GDM1 (cell line): Measurements from ENCODE around the gene ZNF865.

Experiments
- DNase-seq: peaks from one replicate; lab custom pipeline; 2025; lab: John Stamatoyannopoulos, UW

The ZNF865 gene

DNA sequence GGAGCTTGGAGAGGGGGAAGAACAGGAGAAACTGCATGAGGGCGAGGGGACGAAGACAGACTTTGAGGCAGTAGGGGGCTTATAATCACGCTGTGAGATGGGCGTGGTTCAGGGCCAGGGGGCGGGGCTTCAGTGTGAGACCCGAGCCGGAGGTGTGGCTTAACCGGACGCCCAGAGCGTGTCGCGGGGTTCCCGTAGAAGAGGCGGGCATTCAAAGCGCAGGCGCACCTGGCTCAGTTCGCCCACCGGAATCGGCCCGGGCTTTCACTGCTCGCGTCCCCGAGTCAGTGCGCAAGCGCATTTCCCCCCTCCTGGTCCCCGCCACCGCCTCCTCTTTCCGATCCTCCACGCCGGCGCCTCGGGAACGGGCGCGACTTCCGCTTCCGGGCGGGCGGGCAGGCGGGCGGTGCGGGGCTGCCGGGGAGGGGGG is 225 bp upstream of the ZNF865 start:
- DNase-seq = peak; percentile 97

DNA sequence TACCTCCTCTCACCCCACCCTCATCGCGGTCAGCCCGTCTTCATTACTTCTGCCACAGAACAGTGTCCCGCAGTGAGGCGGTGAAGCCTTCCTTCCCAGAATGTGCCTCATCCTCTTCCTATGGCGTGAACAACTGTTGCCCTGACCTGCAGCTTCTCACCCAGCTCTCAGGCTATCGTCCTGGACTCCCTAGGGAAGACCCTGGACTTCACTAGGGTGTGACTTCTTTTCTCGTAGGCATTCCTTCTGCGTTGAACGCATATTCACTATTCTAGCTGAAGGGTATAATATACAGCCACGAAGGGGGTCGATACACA is 982 bp downstream of the ZNF865 start:
- DNase-seq = no peak

DNA sequence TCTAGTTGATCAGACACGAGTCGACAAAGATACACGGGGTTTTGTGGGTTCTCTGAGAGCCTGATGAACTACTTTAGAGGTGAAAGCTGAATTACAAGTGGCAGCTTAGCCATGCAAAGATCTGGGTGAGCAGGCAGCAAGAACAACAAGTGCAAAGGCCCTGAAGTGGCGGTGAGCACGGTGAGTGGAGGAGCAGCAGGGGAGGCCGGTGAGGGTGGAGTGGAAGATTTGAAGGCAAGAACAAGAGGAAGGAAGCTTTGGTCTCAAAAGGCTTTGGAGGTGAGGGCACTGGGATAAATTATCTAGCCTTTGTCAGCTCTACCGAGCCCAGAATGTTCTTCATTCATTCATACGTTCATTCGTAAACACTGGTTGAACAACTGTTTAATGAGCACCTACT is 1.4 kb downstream of the ZNF865 start:
- no peak for DNase-seq

DNA sequence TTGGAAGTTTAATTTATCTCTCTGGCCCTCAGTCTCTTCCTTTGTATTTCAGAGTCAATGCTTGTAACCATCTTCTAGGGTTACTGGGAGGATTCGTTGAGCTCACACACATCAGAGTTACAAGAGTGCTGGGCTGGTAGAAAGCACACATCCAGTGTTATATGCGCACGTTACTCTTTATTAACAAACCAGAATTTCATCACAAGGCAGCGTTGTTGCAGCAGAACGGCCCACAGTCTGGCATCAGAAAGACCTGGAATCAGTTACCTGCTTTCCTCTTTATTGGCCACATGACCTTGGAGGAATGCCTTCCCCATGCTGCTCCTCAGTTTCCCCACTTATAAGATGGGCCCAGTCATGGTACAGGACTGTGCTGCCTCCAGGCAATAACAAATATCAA is 3.9 kb downstream of the ZNF865 start:
- DNase-seq = no peak

DNA sequence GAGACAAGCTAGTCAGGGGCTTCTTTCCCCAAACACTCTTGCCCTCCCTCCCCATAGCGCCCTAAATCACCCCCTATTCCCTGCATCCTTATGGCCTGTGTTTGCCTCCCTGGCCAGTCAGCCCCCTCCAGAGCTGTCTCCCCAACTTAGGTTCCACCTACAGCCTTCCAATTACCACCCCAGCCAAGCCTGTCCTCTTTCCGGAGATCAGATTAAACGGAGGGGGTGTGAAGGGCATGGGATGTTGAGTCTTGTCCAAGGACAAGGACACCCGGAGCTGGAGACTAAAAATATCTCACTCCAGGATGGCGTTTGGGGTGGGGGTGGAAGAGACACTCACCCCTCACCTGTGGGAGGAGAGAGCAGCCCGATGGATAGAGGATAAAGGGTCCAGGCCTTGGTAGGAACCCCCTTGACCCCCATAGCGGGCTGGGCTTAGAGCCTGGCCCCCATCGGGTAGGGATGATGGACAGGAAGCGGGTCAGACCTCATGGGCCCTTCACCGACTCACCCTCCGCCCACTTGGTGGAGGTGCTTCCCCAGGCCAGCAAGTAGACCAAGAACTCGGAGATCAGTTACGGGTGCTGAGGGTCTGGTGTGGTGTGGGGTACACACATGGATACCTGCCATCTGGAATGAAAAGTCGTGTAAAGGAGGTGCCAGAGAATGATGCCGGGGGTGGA is 6.0 kb downstream of the ZNF865 start:
- no peak for DNase-seq

DNA sequence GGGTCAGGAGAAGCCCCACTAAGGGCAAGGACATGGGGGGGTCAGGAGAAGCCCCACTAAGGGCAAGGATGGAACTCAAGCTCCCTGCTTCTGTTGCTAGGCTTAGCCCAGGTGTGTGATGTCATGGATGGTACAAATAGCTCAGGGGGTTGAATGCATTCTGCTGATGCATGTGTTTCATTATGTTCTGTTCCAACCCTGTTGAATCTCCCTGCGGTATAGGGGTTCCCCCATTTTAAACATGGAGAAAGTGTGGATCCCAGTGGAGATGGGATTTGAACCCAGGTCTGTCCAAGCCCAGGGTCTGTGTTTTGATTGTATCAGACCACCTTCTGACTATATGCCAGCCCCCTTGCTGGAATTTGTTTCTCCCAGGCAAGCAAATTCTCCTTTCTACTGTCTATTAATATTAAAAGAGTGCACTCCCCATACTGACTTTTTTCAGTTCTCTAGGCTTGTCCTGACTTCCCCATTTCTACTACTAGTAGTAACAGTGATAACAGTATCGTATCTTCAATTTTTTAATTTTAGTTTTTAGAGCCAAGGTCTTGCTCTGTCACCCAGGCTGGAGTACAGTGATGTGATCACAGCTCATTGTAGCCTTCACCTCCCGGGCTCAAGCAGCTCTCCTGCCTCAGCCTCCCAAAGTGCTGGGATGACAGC is 6.7 kb downstream of the ZNF865 start:
- no peak for DNase-seq

DNA sequence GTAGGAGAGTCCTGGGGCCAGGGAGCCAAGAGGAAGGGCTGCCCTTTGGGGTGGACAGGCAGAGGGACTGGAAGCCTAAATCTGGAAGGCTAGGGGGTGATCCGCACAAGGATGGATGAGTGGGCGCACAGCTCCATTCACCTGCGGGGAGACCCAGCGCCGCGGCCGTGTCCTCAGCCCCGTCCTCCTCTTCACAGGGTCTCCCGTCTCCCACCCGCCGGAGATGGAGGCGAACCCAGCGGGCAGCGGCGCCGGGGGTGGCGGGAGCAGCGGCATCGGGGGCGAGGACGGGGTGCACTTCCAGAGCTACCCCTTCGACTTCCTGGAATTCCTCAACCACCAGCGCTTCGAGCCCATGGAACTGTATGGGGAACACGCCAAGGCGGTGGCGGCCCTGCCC is 7.9 kb downstream of the ZNF865 start:
- DNase-seq = no peak

DNA sequence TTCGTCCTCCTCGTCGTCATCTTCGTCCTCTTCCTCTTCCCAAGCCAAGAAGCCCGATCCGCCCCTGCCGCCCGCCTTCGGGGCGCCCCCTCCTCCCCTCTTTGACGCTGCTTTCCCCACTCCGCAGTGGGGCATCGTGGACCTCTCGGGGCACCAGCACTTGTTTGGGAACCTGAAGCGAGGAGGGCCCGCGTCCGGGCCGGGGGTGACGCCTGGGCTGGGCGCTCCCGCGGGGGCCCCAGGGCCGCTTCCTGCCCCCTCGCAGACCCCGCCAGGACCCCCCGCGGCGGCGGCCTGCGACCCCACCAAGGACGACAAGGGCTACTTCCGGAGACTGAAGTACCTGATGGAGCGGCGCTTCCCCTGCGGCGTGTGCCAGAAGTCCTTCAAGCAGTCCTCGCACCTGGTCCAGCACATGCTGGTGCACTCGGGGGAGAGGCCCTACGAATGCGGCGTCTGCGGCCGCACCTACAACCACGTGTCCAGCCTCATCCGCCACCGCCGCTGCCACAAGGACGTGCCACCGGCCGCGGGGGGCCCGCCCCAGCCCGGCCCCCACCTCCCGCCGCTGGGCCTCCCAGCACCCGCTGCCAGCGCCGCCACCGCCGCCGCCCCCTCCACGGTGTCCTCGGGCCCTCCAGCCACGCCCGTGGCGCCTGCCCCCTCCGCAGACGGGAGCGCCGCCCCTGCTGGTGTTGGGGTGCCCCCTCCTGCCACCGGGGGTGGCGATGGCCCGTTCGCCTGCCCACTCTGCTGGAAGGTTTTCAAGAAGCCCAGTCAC is 8.7 kb downstream of the ZNF865 start:
- no peak for DNase-seq

DNA sequence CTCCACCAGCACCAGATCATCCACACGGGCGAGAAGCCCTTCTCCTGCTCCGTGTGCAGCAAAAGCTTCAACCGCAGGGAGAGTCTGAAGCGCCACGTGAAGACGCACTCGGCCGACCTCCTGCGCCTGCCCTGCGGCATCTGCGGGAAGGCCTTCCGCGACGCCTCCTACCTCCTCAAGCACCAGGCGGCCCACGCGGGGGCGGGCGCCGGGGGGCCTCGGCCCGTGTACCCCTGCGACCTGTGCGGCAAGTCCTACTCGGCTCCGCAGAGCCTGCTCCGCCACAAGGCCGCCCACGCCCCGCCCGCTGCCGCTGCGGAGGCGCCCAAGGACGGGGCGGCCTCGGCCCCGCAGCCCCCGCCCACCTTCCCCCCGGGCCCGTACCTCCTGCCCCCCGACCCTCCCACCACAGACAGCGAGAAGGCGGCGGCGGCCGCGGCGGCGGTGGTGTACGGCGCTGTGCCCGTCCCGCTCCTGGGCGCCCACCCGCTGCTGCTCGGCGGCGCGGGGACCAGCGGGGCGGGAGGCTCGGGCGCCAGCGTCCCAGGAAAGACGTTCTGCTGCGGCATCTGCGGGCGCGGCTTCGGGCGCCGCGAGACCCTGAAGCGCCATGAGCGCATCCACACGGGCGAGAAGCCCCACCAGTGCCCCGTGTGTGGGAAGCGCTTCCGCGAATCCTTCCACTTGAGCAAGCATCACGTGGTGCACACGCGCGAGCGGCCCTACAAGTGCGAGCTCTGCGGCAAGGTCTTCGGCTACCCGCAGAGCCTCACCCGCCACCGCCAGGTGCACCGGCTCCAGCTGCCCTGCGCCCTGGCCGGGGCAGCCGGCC is 9.5 kb downstream of the ZNF865 start:
- DNase-seq = no peak

DNA sequence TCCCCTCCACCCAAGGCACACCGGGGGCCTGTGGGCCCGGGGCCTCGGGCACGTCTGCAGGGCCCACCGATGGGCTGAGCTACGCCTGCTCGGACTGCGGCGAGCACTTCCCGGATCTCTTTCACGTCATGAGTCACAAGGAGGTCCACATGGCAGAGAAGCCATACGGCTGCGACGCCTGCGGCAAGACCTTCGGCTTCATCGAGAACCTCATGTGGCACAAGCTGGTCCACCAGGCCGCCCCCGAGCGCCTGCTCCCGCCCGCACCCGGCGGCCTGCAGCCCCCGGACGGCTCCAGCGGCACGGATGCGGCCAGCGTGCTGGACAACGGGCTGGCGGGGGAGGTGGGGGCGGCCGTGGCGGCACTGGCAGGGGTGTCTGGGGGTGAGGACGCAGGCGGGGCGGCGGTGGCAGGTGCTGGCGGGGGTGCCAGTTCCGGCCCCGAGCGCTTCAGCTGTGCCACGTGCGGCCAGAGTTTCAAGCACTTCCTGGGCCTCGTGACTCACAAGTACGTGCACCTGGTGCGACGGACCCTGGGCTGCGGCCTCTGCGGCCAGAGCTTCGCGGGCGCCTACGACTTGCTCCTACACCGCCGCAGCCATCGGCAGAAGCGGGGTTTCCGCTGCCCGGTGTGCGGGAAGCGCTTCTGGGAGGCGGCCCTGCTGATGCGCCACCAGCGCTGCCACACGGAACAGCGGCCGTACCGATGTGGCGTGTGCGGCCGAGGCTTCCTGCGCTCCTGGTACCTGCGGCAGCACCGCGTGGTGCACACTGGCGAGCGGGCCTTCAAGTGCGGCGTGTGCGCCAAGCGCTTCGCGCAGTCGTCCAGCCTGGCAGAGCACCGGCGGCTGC is 10.3 kb downstream of the ZNF865 start:
- DNase-seq = no peak

DNA sequence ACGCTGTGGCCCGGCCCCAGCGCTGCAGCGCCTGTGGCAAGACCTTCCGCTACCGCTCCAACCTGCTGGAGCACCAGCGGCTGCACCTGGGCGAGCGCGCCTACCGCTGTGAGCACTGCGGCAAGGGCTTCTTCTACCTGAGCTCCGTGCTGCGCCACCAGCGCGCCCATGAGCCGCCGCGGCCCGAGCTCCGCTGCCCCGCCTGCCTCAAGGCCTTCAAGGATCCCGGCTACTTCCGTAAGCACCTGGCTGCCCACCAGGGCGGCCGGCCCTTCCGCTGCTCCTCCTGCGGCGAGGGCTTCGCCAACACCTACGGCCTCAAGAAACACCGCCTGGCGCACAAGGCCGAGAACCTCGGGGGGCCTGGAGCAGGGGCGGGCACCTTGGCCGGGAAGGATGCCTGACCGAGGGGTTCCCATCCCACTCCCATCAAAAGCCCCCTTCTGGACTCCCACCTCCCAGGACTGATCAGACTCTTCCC is 11.0 kb downstream of the ZNF865 start:
- no peak for DNase-seq

DNA sequence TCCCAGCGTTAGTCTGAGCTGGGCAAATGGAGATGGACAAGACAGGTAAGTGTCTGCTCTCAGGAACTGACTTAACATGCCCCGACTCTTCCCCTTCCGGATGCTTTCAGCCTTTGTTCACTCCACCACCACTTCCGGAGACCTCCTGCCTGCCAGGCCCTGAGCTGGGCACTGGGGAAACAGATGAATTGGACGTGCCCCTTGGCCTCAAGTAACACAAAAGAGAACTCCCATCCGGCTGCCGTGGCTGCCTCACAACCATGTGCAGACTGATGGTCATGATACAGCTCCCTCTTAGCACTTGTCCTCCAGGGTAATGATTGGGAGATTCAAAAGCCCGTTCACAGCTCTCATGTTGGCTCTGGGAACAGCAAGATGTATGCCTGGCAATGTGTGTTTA is 12.0 kb downstream of the ZNF865 start:
- no peak for DNase-seq

DNA sequence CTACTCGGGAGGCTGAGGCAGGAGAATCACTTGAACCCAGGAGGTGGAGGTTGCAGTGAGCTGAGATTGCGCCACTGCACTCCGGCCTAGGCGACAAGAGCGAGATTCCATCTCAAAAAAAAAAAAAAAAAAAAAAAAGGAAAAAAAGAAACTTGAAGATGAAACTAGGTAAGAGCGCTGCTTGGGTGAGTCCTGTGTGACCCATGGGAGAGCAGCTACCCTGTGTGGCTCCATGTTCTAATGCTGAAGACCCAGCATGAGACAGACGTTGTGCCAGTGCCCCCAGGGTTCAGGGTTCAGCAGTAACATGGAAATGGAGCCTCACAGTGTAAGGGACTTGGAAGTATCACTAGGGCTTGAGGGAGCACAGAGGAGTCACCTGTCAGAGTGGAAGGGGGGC is 13.0 kb downstream of the ZNF865 start:
- DNase-seq = no peak

DNA sequence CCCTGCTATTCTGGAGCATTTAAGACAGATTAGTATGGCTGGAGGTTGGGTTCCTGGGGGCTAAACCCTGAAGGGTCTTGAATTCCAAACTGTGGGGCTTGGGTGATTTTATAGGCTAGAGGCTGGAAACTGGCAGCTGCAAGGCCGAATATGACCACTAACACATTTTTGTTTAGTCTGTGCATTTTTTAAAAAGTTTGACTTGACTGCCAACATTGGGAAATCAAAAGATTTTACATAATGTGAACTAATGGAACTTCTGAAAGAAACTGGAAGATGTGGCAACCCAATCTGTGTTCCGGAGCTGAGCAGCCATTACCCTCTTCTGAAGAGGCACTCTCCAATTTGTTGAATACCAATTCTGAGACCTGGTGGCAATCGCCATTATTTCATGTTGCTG is 13.8 kb downstream of the ZNF865 start:
- no peak for DNase-seq

DNA sequence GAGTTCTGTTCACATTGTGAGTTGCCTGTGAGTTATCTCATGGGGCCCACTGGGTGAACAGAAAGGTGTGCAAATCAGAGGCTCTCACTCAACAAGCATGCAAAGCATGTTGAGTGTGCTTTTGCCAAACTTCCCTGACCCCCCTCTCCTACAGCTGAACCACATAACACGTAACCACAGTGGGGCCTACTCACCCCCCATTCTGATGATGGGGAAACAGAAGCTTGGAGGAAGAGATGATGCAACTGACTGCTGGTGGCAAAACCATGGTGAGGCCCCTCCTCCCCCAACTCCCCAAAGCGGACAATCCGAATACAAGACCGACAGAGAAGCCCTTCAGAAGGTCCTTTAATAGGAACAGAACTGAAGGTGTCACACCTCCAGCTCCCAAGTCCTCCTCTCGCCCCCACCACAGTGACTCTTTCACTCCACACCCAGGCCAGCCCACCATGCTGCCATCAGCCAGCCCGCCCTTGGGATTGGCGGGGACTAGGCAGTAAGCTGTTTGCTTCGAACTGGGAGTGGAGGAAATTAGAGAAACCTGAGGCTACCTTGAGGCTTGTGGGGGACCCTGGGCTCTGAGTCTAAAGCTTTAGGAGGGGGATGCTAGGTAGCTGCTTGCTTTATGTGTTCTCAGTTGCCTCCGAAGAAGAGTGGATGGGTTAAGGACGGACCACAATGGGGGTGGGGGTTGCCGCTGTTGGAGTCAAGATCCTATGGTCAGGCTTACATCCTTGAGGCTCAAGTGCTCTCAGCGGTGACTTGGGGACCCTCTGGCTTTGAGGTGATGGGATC is 15.2 kb downstream of the ZNF865 start:
- no peak for DNase-seq

DNA sequence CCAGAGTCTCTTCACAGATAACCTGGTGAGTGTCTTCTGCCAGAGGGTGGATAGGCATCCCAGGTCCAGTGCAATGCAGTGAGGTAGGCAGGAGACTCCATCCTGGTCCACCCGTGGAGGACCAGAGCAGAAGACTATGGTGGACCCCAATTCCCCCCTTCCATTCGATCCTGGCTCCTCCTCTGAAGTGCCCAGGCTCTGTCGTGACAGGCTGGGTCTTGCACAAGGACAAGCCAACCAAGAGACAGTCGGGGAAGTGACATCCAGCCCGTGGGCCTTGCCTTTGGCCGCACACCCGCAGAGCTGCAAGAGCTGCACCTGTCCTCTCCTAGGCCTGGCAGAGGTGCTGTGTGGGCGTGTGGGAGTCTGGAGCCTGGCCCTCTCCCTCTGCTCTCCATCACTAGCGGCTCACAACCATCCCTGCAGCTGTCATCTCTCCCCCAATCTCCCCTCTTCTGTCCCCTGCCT is 15.8 kb downstream of the ZNF865 start:
- DNase-seq = no peak

DNA sequence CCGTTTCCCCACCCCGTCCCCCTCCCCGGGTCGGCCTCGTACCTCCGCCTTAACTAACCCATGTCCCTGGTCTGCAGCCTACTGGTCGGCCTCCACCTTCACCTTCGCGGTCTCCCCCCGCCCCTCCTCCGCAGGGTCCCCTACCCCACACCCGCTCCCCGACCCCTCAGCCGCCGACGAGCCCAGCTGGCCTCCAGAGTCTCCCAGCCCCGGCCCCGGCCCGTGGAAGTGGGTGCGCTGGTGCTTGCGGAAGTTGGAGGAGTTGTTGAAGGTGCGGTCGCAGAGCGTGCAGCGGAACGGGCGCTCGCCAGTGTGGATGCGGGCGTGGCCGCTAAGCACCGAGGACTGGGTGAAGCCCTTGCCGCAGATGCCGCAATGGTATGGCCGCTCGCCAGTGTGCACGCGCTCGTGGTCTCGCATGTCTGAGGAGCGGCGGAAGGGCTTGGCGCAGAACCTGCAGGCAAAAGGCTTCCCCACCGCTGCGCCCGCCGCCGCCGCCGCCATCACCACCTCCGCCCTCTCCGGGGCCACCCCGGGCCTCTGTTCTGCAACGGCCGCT is 16.3 kb downstream of the ZNF865 start:
- no peak for DNase-seq

DNA sequence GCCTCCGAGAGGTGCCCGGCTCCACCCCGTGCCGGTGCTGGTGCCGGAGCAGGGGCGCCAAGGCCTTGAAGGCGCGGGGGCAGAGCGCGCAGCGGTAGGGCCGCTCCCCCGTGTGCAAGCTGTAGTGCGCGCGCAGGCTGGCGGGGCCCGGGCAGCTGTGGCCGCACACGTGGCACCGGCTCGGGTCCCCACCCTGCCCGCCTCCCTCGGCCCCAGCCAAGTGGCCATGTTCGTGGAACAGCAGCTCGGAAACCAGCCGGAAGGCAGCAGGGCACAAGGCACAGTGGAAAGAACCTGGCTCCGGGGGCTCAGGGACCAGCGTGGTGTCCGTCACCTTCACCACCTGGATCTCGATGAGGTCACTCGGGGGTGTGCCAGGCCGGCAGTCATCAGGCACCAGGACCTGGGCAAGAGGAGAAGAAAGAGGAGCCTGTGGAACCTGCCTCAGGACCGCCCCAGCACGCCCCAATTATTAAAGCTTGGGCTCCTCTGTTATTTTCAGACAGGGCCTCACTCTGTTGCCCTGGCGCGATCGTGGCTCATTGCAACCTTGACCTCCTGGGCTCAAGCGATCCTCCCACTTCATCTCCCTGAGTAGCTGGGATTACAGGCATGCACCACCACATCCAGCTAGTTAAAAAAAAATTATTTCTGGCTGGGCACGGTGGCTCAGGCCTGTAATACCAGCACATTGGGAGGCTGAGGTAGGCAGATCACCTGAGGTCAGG is 17.0 kb downstream of the ZNF865 start:
- no peak for DNase-seq

DNA sequence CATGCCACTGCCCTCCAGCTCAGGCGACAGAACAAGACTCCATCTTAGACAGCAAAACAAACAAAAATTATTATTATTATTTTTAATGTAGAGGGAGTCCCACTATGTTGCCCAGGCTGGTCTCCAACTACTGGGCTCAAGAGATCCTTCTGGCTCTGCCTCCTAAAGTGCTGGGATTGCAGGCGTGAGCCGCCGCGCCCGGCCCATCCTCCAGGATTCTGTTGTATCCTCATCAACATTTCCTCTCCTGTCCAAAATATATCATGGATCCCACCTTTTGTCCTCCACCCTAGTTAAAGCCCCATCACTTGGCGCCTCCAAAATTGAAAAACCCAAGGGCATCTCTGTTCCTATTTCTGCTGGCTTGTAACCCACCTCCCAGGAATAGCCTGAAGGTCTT is 17.7 kb downstream of the ZNF865 start:
- DNase-seq = no peak
